ENCODE results near the gene SUCO. TPM values are rescaled to one million over a fixed set of nuclear protein-coding genes. Genes with fewer than 3 reads are reported as not detected.

Gene SUCO
- total and polyA plus RNA-seq, 2 of the 13 experiments (the other 11 are each of a cell fraction or from before 2014, with no cell fraction given) = 12.6 to 25.5 TPM

- TF ChIP-seq YEATS4 (CRISPR knock-in tag; IDR thresholded peaks at IDR 0.05; ENCODE audit: borderline replicate concordance) = peak; percentile 87
- peak; percentile 87 for TF ChIP-seq PHF8 (CRISPR knock-in tag; IDR thresholded peaks at IDR 0.05)
- TF ChIP-seq TCF7L2 (IDR thresholded peaks at IDR 0.05; ENCODE audit: low read depth, low read length) = no peak
- peak; percentile 45; the same call in 1 of the 2 replicates for TF ChIP-seq ZNF567 (CRISPR knock-in tag; IDR thresholded peaks at IDR 0.05; ENCODE audit: borderline replicate concordance)
- TF ChIP-seq TBX2 (CRISPR knock-in tag; IDR thresholded peaks at IDR 0.05; ENCODE audit: borderline replicate concordance) = peak; percentile 90
- peak; percentile 46; the same call in 1 of the 2 replicates for TF ChIP-seq ATF2 (CRISPR knock-in tag; IDR thresholded peaks at IDR 0.05)
- no peak for TF ChIP-seq ZNF367 (CRISPR knock-in tag; IDR thresholded peaks at IDR 0.05; ENCODE audit: borderline replicate concordance)
- TF ChIP-seq ZNF142 (CRISPR knock-in tag; IDR thresholded peaks at IDR 0.05) = peak; percentile 51; the same call in 1 of the 2 replicates
- 0 out of 2 replicates have a peak, but pooled peaks have one; percentile 14 for TF ChIP-seq ZNF160 (CRISPR knock-in tag; IDR thresholded peaks at IDR 0.05)
- 0 out of 2 replicates have a peak, but pooled peaks have one; percentile 17 for TF ChIP-seq GATA4 (IDR thresholded peaks at IDR 0.05; ENCODE audit: borderline replicate concordance, low read depth)
- no peak for TF ChIP-seq MAFG (CRISPR knock-in tag; IDR thresholded peaks at IDR 0.05)
- TF ChIP-seq ZSCAN9 (CRISPR knock-in tag; IDR thresholded peaks at IDR 0.05; ENCODE audit: borderline replicate concordance) = no peak; the same call in 1 of the 2 replicates
- TF ChIP-seq ZSCAN31 (CRISPR knock-in tag; IDR thresholded peaks at IDR 0.05; ENCODE audit: low read depth) = no peak
- TF ChIP-seq CENPBD1 (CRISPR knock-in tag; IDR thresholded peaks at IDR 0.05; ENCODE audit: borderline replicate concordance, low read depth) = no peak
- no peak for TF ChIP-seq ZNF326 (CRISPR knock-in tag; IDR thresholded peaks at IDR 0.05; ENCODE audit: borderline replicate concordance)
- TF ChIP-seq RBFOX2 (IDR thresholded peaks at IDR 0.05; ENCODE audit: low read depth, low read length) = peak; percentile 93
- no peak for TF ChIP-seq GABPA (IDR thresholded peaks at IDR 0.05; ENCODE audit: low read depth, low read length)
- TF ChIP-seq GABPA (CRISPR knock-in tag; IDR thresholded peaks at IDR 0.05; ENCODE audit: low read depth) = peak; percentile 74
- TF ChIP-seq TERF1 (CRISPR knock-in tag; IDR thresholded peaks at IDR 0.05) = no peak
- peak; percentile 75 for TF ChIP-seq ZNF501 (CRISPR knock-in tag; IDR thresholded peaks at IDR 0.05)
- TF ChIP-seq ELF1 (CRISPR knock-in tag; IDR thresholded peaks at IDR 0.05) = peak; percentile 68
Measured at GRCh38 chr1:172532700-172533512, at the start of gene SUCO (continued).

Measured in HepG2 (cell line).